LNCAP (cell line): ENCODE results near the gene PAPPA.

Source experiments
- TF ChIP-seq, protein P1 (sequence below): fragments of 450-650 bp; IDR thresholded peaks from 2 replicates; pipeline ENCODE4 v1.5.1; 2017; ENCODE audit warnings: mild to moderate bottlenecking

PAPPA gene

DNA sequence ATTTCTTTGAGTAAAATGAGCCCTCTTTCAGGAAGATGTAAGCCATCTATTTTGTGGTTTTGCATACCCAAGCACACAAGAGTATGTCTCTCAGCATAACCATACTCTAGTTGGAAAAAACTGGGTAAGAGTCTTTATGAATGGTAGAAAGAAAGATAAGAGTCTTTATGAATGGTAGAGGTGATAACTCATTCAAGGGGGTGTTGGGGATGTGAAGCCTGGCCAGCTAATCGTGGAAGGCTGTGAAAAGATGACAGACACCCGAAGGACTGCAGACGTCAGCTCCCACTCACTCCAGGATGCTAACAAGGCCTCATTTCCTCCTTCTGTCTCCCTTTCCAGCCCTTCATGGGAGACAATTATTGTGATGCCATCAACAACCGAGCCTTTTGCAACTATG lies 228.5 kb downstream of the PAPPA start:
- TF ChIP-seq, protein P1, sequence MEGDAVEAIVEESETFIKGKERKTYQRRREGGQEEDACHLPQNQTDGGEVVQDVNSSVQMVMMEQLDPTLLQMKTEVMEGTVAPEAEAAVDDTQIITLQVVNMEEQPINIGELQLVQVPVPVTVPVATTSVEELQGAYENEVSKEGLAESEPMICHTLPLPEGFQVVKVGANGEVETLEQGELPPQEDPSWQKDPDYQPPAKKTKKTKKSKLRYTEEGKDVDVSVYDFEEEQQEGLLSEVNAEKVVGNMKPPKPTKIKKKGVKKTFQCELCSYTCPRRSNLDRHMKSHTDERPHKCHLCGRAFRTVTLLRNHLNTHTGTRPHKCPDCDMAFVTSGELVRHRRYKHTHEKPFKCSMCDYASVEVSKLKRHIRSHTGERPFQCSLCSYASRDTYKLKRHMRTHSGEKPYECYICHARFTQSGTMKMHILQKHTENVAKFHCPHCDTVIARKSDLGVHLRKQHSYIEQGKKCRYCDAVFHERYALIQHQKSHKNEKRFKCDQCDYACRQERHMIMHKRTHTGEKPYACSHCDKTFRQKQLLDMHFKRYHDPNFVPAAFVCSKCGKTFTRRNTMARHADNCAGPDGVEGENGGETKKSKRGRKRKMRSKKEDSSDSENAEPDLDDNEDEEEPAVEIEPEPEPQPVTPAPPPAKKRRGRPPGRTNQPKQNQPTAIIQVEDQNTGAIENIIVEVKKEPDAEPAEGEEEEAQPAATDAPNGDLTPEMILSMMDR, result no peak

DNA sequence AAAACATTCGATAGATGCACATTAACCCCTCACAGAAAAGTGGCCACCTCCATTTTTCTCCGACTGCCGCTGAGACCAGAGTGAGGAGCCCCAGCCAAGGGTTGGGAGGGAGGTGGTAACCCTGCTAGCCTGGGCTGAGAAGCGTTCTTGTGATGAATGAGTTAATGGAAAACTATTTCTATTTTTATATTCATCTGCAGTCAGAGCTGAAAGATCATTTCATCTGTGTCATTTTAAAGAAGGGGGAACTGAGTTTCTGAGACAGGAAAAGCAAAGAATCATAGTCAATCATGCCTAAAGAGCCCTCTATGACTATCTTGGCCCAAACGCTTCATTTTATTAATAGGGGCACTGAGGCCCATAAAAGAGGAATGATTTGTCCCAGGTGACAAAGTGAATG lies 229.5 kb downstream of the PAPPA start:
- TF ChIP-seq, protein P1, result no peak

DNA sequence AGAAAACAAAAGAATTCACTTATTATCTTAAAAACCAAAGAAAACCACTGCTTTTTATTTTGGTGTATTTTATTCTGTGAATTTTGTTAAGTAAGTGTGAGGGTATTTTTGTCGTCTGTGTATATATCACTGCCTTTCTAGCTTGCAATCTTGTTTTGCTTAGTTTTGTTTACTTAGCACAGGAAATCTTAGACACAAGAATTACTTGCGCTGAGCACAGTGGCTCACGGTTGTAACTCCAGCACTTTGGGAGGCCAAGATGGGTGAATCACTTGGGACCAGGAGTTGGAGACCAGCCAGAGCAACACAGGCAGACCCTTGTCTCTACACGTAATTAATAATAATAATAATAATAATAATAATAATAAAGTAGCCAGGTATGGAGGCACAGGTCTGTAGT lies 230.3 kb downstream of the PAPPA start:
- TF ChIP-seq, protein P1, result no peak

DNA sequence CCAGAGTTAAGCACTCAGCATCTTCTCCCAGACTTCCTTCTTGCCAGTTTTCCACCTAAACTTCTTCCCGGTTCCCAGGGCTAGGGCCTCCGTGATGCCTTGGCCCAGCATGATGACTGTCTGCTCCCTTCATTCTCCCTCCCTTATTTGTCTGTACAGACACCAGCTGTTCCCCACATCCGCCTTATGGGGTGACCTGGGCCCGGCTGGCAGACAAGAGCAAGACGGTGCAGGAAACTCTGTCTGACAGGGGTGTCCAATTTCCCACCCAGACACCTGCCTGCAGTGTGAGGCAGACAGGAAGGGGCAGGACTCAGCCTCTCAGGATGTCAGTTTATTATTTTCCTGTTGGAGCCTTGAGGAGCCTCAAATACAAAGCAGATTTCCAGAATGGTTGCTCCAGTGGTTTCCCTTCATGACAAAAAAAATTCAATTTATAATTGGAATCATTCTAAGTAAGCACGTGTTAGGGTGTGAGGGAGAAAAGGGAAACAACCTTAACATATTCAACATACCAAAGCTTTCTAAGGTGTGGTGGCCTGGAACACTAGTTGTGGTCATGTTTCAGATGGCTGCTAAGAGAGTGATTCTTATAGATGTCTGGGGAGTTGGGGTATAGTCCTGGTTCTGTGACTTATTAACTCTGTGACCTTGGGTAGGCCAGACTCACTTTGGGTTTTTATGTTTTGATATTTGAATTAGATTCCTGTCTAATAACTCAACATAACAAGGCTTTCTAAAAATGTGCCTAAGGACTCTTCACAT lies 234.5 kb downstream of the PAPPA start:
- TF ChIP-seq, protein P1, result no peak

DNA sequence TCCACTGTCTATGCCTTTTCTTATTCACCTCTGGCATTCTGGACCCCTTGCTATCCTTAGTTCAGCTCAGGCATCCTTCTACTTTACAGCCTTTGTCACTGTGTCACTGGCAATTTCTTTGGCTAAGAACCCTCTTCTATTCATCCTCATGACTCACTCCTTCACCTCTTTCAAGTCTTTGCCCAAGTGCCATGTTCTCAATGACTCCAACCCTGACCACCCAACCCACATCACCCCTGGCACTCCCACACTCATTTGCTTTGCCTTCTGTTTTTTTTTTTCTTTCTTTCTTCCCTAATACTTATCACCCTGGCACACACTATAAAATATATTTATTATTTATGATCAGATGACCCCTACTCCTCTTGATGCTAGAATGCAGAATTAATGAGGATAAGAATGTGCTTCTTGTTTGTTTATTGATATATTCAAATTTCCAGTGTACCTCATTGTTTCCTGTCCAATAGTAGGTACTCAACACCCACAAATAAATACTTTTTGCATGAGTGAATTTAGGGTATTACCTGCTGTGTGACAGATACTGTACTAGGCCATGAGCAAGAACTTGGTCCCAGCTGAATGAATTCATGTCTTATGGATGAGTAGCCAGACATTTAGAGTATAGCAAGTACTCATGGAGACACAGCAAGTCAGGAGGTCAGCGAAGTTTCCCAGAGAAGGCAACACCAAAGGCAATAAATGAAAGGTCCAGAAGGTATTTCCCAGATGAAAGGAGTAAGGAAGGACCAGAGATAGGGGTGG lies 236.1 kb downstream of the PAPPA start:
- TF ChIP-seq, protein P1, result no peak

DNA sequence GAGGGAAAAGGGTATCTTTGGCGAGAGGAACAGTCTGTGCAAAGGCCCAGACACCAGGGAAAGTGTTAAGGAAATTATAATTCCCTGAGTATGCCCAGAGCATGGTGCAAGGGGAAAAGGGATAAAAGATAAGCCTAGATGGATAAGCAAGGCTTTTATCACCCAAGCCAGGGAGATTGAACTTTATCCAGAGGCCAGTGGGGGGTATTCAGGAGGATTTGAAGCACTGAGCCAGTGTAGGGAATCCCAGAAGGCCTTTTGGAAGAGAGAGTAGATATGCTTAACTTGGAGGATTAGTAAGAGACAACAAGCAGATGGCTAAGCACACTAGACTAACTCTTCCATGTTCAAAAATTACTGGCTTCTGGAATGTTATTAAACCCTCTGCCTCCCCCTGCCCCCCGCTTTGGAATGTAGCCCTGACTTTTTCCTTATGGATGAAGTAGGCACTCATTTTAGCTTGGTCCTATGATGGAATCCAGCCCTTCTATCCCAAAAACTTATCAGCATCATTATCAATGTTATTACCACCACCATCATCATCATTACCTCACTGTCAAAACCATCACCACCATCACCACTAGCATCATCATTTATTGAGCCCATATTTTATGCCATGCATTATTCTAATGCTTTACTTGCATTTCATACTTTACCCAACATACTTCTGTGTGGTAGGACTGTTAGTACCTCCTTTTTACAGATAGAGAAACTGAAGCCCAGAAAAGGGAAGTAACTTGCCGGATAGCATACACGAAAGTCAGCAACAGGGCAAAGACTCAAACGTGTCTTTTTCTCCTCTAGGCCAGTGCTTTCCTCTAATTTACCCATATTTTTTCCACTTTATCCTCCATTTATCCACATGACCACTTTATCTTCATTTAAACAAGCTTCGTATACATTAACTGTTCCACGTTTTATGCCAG lies 237.0 kb downstream of the PAPPA start:
- TF ChIP-seq, protein P1, result no peak

DNA sequence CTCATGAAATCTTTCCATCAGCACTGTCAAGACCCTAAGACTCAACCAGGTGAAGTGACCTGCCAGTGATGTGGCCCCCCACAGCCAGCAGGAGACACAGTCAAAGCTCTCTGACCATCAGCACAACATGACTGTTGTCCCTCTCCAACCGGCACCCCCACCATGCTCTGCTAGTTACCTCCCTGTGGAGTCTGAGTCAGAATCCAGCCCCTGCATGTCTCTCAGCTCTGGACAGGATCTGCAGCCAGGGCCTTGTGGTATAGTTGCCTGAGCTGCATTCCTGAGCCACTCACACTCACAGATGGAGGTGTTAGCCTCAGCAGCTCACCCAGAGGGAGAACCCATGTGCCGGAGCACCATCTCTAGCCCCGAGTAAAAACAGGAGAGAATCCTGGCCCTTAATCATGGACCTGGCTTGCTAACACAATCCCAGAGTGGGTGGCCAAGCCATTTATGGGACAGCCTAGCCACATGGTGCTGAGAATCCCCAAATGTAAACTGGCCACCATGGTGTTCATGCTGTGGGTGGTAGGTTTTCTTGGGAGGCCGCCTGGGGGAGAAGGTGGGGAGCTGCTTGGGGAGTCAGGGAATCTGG lies 237.8 kb downstream of the PAPPA start:
- TF ChIP-seq, protein P1, result no peak
